Muscle of leg (tissue), 11 donors: Measurements from ENCODE around the gene SDCCAG8. TPM values are rescaled to one million over a fixed set of nuclear protein-coding genes. Genes with fewer than 3 reads are reported as not detected.
A peak's percentile ranks its signal among the peaks of the same experiment; 100 is the strongest.
"Not testable (repeated sequence)": the region's sequence is repeated elsewhere in the genome, so short reads cannot be mapped to it uniquely, and the experiment has no call there.

Experiments used
- DNase-seq: peaks from one replicate; pipeline ENCODE4 v3.0.0; 2013
- H3K27ac ChIP-seq: one replicate; pipeline ENCODE4 v1.5.1; 2013; ENCODE audit warnings: mild to moderate bottlenecking, low read length, control low read depth
- H3K27me3 ChIP-seq: one replicate; pipeline ENCODE4 v1.6.1; 2013; ENCODE audit warnings: low read length; ENCODE audit not compliant: control insufficient read depth, insufficient read depth
- H3K36me3 ChIP-seq: one replicate; pipeline ENCODE4 v1.6.1; 2013; ENCODE audit warnings: low read length; ENCODE audit not compliant: control insufficient read depth, insufficient read depth
- H3K4me1 ChIP-seq: one replicate; pipeline ENCODE4 v1.6.1; 2013; ENCODE audit warnings: low read length; ENCODE audit not compliant: control insufficient read depth, insufficient read depth
- H3K4me3 ChIP-seq: one replicate; pipeline ENCODE4 v1.5.1; 2013; ENCODE audit warnings: low read length, control low read depth
- H3K9me3 ChIP-seq: replicated peaks from 2 replicates; pipeline ENCODE4 v1.6.1; 2013; ENCODE audit warnings: low read depth, low read length; ENCODE audit not compliant: control insufficient read depth
- WGBS: methylation state at CpG from one replicate; pipeline ENCODE4 v1.1.5; 2013; ENCODE audit warnings: missing lambda C conversion rate; ENCODE audit not compliant: insufficient coverage; 5-methylcytosine and 5-hydroxymethylcytosine counted together
- polyA plus RNA-seq, 8 donors: library from polyadenylated mRNA; unstranded; fragments of 120-200 nt; gene quantifications; one replicate each; pipeline versions ENCODE4 v1.2.1 to v1.2.3, GENCODE V29; 2013; ENCODE audit warnings: inconsistent platforms in 1 of 8, low replicate concordance in 1 of 8; ENCODE audit not compliant: insufficient read length in 8 of 8, insufficient read depth in 1 of 8
- total RNA-seq: library from RNA; stranded (reverse); fragments of 120-200 nt; gene quantifications from one replicate; pipeline ENCODE4 v1.2.4, GENCODE V29; 2013

Gene SDCCAG8
- total and polyA plus RNA-seq, 9 donors = 19.1 to 29.9 (median 23.0) TPM

DNA sequence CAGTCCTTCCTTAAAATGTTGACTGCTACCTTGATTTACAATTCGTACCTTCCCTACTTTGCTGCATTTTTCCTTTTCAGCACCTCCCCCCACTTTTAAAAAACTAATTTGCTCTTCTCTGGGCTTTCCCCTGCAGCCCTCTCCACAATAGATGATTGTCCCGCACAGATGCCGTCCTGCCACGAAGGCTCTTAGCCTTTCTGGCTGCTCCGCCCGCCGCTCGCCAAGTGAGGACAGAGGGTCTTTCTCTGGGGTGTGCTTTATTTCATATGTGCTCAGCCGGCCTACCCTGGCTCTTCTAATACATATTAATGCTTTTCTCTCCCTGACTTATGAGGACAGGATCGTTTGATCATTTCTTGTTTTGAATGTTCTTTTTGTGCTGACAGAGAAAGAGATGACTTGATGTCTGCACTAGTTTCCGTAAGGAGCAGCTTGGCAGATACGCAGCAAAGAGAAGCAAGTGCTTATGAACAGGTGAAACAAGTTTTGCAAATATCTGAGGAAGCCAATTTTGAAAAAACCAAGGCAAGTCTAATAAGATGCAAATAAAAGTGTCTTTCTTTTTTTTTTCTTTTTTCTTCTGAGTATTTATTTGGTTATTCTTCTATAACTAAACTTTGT, 60.6 kb downstream of the SDCCAG8 start:
- Histone ChIP-seq H3K4me3 (no peak overlapping the region), H3K27me3 (no peaks in the 10 kb centered on the region), H3K9me3 (no peaks in the 10 kb centered on the region), H3K4me1 (peaks cover 12% of the 10 kb centered on the region), H3K36me3 (peaks cover 20% of the 10 kb centered on the region), H3K27ac (peak overlapping the region; percentile 55)
- 59% methylated on average over 3 of the region's 12 CpGs for WGBS
- DNase-seq = peak; percentile 50

DNA sequence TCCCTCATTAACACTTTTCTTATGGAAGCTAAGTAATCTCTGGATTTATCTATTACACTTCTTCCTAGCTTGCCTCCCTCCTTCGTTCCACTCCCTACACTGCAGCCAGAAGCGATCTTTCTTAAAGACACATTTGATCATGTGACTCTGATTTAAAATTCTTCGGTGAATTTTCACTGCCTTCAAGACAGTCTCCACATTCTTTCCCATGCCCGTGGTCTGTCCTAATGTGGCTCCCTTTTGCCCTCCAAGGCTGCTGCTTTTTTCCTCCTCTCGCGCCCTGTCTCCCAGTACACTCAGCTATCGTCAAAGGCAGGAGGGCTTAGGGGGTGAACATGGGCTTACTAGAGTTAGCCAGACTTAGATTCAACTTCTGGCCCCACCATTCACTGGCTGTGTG, 64.4 kb downstream of the SDCCAG8 start:
- H3K27me3 ChIP-seq = no peaks in the 10 kb centered on the region
- H3K27ac ChIP-seq = no peak overlapping the region
- WGBS = 81% methylated on average over 4 of the region's 7 CpGs
- H3K4me1 ChIP-seq = peaks cover 7% of the 10 kb centered on the region
- H3K36me3 ChIP-seq = peaks cover 18% of the 10 kb centered on the region
- H3K9me3 ChIP-seq = no peaks in the 10 kb centered on the region
- no peak for DNase-seq
- no peak overlapping the region for H3K4me3 ChIP-seq

- H3K4me3 ChIP-seq = no peak overlapping the region
- H3K27ac ChIP-seq = no peak overlapping the region
- H3K9me3 ChIP-seq = no peaks in the 10 kb centered on the region
- DNase-seq = no peak
- WGBS = 81% methylated on average over 3 of the region's 3 CpGs
- peaks cover 2% of the 10 kb centered on the region for H3K4me1 ChIP-seq
- no peaks in the 10 kb centered on the region for H3K27me3 ChIP-seq
- H3K36me3 ChIP-seq = peaks cover 16% of the 10 kb centered on the region
Measured at GRCh38 chr1:243322326-243322725, 66.5 kb downstream of the SDCCAG8 start.

DNA sequence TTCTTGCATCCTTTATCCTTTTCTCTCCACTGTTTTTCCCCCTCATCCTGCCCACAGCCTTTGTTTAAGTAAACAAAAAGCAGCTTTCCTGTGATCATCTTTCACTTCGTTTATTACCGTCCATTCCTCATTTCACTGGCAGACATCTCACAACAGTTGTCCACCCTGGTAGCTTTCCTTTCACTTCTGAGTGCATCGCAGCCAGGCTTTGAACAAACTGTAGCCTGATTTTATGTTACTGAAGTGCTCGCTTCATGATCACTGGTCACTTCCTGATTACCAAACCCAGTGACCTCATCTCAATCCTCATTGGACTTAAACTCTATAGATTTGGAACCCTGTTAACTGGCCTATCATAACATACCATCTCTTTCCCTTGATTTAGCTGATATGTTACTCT, 67.7 kb downstream of the SDCCAG8 start:
- Histone ChIP-seq H3K36me3 (peaks cover 6% of the 10 kb centered on the region), H3K9me3 (no peaks in the 10 kb centered on the region), H3K27ac (no peak overlapping the region), H3K4me3 (no peak overlapping the region), H3K27me3 (no peaks in the 10 kb centered on the region), H3K4me1 (peaks cover 2% of the 10 kb centered on the region)
- 84% methylated on average over 4 of the region's 4 CpGs for WGBS
- DNase-seq = no peak

- no CpG with 5 or more reads among the region's 1 CpG for WGBS
- no peak overlapping the region for H3K27ac ChIP-seq
Measured at GRCh38 chr1:243325305-243325890, 69.6 kb downstream of the SDCCAG8 start.

DNA sequence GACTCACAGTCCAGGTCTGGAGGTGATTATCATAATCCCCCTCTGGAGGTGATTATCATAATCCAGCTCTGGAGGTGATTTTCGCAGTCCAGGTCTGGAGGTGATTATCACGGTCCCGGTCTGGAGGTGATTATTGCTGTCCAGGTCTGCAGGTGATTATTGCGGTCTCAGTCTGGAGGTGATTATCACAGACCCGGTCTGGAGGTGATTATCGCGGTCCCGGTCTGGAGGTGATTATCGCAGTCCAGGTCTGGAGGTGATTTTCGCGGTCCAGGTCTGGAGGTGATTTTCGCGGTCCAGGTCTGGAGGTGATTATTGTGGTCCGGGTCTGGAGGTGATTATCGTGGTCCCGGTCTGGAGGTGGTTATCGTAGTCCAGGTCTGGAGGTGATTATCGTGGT, 76.6 kb downstream of the SDCCAG8 start:
- no peak for DNase-seq
- 86% methylated on average over 13 of the region's 18 CpGs for WGBS
- Histone ChIP-seq H3K4me1 (no peaks in the 10 kb centered on the region), H3K4me3 (no peak overlapping the region), H3K27ac (no peak overlapping the region), H3K36me3 (peaks cover 25% of the 10 kb centered on the region), H3K27me3 (no peaks in the 10 kb centered on the region), H3K9me3 (no peaks in the 10 kb centered on the region)

More at GRCh38 chr1:243325305-243325890, 69.6 kb downstream of the SDCCAG8 start:
- H3K4me1 ChIP-seq = peaks cover 2% of the 10 kb centered on the region
- no peaks in the 10 kb centered on the region for H3K9me3 ChIP-seq
- no peaks in the 10 kb centered on the region for H3K27me3 ChIP-seq
- peak; percentile 57 for DNase-seq
- peaks cover under 1% of the 10 kb centered on the region for H3K36me3 ChIP-seq
- no peak overlapping the region for H3K4me3 ChIP-seq

- Histone ChIP-seq H3K27me3 (no peaks in the 10 kb centered on the region), H3K9me3 (no peaks in the 10 kb centered on the region), H3K4me1 (no peaks in the 10 kb centered on the region), H3K27ac (no peak overlapping the region), H3K36me3 (peaks cover 25% of the 10 kb centered on the region), H3K4me3 (no peak overlapping the region)
- no peak for DNase-seq
- WGBS = 76% methylated on average over 2 of the region's 3 CpGs
Measured at GRCh38 chr1:243335292-243335691, 79.5 kb downstream of the SDCCAG8 start.

DNA sequence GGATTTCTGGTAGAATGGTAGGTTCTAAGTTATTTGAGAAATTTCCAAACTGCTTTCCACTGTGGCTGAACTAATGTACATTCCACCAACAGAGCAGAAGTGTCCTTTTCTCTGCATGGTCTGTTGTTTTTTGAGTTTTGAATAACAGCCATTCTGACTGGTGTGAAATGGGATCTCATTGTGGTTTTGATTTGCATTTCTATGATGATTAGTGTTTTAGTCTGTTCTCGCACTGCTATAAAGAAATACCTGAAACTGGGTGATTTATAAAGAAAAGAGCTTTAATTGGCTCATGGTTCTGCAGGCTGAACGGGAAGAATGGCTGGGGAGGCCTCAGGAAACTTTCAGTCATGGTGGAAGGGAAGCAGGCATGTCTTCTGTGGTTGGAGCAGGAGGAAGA, 80.3 kb downstream of the SDCCAG8 start:
- no peak overlapping the region for H3K4me3 ChIP-seq
- no peaks in the 10 kb centered on the region for H3K9me3 ChIP-seq

DNA sequence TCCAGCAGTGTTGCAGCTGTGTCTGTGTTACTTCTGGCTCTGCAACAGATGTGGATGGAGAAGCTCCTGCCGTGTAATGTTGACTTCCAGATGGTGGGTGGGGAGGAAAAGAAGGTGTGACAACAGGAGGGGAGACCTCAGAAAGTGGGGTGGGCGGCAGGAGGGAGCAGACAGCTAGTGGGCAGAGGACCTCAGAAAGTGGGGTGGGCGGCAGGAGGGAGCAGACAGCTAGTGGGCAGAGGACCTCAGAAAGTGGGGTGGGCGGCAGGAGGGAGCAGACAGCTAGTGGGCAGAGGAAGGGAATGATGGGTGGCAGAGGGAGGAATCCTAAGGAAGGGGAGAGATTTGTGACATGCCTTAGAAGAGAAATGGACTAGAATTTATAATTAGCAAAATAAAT, 83.0 kb downstream of the SDCCAG8 start:
- 70% methylated on average over 4 of the region's 4 CpGs for WGBS
- not testable (repeated sequence) for H3K4me1 ChIP-seq, DNase-seq, H3K27me3 ChIP-seq, H3K4me3 ChIP-seq, H3K27ac ChIP-seq, H3K9me3 ChIP-seq
- peaks cover 12% of the 10 kb centered on the region for H3K36me3 ChIP-seq

More for the DNA sequence above, 80.3 kb downstream of the SDCCAG8 start:
- Histone ChIP-seq H3K27me3 (no peaks in the 10 kb centered on the region), H3K27ac (no peak overlapping the region), H3K4me1 (no peaks in the 10 kb centered on the region), H3K36me3 (peaks cover 24% of the 10 kb centered on the region)
- DNase-seq = no peak
- WGBS = 80% methylated on average over 2 of the region's 2 CpGs

DNA sequence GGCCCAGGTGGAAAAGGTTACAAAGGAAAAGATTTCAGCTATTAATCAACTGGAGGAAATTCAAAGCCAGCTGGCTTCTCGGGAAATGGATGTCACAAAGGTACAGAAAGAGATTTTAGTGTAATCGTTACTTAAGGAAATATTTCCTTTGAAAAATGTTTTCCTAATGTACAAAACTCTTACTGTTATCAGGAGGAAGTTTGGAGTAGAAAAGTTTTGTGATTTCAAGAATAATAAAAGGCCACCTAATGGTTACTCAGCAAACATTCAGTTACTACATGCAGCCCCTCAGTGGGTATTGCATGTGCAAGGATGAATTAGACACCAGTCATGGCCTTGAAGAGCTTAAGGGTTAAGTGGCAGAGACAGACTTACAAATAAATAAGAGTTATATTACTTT, 85.2 kb downstream of the SDCCAG8 start:
- no peak overlapping the region for H3K4me3 ChIP-seq
- H3K27ac ChIP-seq = no peak overlapping the region
- H3K9me3 ChIP-seq = no peaks in the 10 kb centered on the region
- no peak for DNase-seq
- H3K4me1 ChIP-seq = no peaks in the 10 kb centered on the region
- peaks cover 2% of the 10 kb centered on the region for H3K36me3 ChIP-seq
- WGBS = no CpG with 5 or more reads among the region's 2 CpGs
- no peaks in the 10 kb centered on the region for H3K27me3 ChIP-seq
